Measurements from ENCODE around the gene ATG101.

Gene ATG101

GRCh38 chr12:52079576-52080402 is 10.0 kb downstream of the ATG101 start, which contains the start of gene SMIM41:
Gene SMIM41 (plus strand): TSS chr12:52079704. CDS start chr12:52079780, 76 bp downstream.
- DNase-seq (ENCODE audit: low spot score), result no peak

- DNase-seq (ENCODE audit: low spot score), result no peak
Observed at GRCh38 chr12:52080403-52081251, 10.8 kb downstream of the ATG101 start.

- DNase-seq (ENCODE audit: low spot score), result no peak
Observed at GRCh38 chr12:52081263-52081733, 11.5 kb downstream of the ATG101 start.

- no peak for DNase-seq (ENCODE audit: low spot score)
Observed at GRCh38 chr12:52082026-52082668, 12.4 kb downstream of the ATG101 start.

GRCh38 chr12:52082669-52082987 is 12.8 kb downstream of the ATG101 start:
- DNase-seq (ENCODE audit: low spot score), result no peak

- no peak for DNase-seq (ENCODE audit: low spot score)
Observed at GRCh38 chr12:52082988-52083637, 13.3 kb downstream of the ATG101 start.

GRCh38 chr12:52083638-52083996 is 13.8 kb downstream of the ATG101 start:
- DNase-seq (ENCODE audit: low spot score), result no peak

- DNase-seq (ENCODE audit: low spot score), result no peak
Observed at GRCh38 chr12:52084491-52085231, 14.9 kb downstream of the ATG101 start.

GRCh38 chr12:52085682-52086180 is 16.0 kb downstream of the ATG101 start:
- no peak for DNase-seq (ENCODE audit: low spot score)

GRCh38 chr12:52086366-52086765 is 16.6 kb downstream of the ATG101 start:
- DNase-seq (ENCODE audit: low spot score), result no peak

GRCh38 chr12:52086944-52087835 is 17.4 kb downstream of the ATG101 start:
- no peak for DNase-seq (ENCODE audit: low spot score)

GRCh38 chr12:52087961-52088820 is 18.4 kb downstream of the ATG101 start:
- DNase-seq (ENCODE audit: low spot score), result no peak

GRCh38 chr12:52089491-52089890 is 19.7 kb downstream of the ATG101 start:
- no peak for DNase-seq (ENCODE audit: low spot score)

GRCh38 chr12:52090291-52090690 is 20.5 kb downstream of the ATG101 start:
- DNase-seq (ENCODE audit: low spot score), result no peak

GRCh38 chr12:52091061-52091460 is 21.3 kb downstream of the ATG101 start:
- DNase-seq (ENCODE audit: low spot score), result no peak

GRCh38 chr12:52091869-52092268 is 22.1 kb downstream of the ATG101 start:
- no peak for DNase-seq (ENCODE audit: low spot score)

- DNase-seq (ENCODE audit: low spot score), result no peak
Observed at GRCh38 chr12:52093346-52093745, 23.6 kb downstream of the ATG101 start.

- DNase-seq (ENCODE audit: low spot score), result no peak
Observed at GRCh38 chr12:52096332-52097044, 26.7 kb downstream of the ATG101 start.

All from left forelimb (tissue), 1 donor.